Central memory CD8-positive, alpha-beta T cell (primary cell): ENCODE data around the gene FOXN3.
"Not testable (repeated sequence)": the region's sequence is repeated elsewhere in the genome, so short reads cannot be mapped to it uniquely, and the experiment has no call there.

Experiments used
- ATAC-seq: fragments of 150-1000 bp; cut with Tn5 transposase; replicated peaks from 2 replicates; pipeline ENCODE4 v1.10.0; 2022; ENCODE audit warnings: mild to moderate bottlenecking, moderate FRiP score, moderate number of reproducible peaks; ENCODE audit not compliant: poor library complexity, severe bottlenecking; ENCODE audit errors: extremely low read depth
- DNase-seq, 2 donors: peaks; one replicate each; pipeline ENCODE4 v3.0.0; 2021; ENCODE audit warnings: low spot score in 2 of 2
- H3K27ac Mint-ChIP-seq: one replicate; pipeline ENCODE4 v1.8.0; 2022; ENCODE audit warnings: low read depth, mild to moderate bottlenecking, moderate library complexity, mixed read lengths
- H3K27me3 Mint-ChIP-seq: one replicate; pipeline ENCODE4 v1.8.0; 2022; ENCODE audit warnings: mixed read lengths
- H3K36me3 Mint-ChIP-seq: one replicate; pipeline ENCODE4 v1.8.0; 2022; ENCODE audit warnings: mild to moderate bottlenecking, moderate library complexity, mixed read lengths; ENCODE audit not compliant: insufficient read depth
- H3K4me1 Mint-ChIP-seq: one replicate; pipeline ENCODE4 v1.8.0; 2022; ENCODE audit warnings: mixed read lengths
- H3K4me3 Mint-ChIP-seq: one replicate; pipeline ENCODE4 v1.8.0; 2022; ENCODE audit warnings: mild to moderate bottlenecking, moderate library complexity, mixed read lengths
- H3K9me3 Mint-ChIP-seq: one replicate; pipeline ENCODE4 v1.8.0; 2022; ENCODE audit warnings: mixed read lengths

Gene FOXN3

DNA sequence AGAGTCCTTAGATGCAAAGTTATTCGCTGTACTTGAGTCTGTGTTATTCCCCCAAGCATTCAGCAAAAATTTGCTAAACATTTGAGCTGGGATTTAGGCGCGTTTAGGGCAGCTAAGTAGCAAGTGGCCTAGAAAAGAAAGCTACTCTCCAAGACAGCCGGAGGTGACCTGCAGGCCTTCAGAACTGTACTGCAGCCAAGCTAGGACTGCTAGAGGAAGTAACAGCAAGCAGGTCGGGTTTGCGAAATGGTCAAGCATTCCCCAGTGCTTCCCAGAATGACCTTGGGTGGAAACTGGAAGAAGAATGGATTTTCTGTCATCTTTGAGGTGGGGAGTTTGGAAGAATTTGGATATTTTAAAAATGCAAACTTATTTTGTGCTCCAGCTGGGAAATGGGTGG is 287.5 kb downstream of the FOXN3 start:
- DNase-seq (no peak), ATAC-seq (no peak)
- Mint-ChIP-seq H3K27me3 (peaks cover 24% of the 10 kb centered on the region), H3K9me3 (no peaks in the 10 kb centered on the region), H3K36me3 (no peaks in the 10 kb centered on the region), H3K27ac (no peak overlapping the region), H3K4me3 (no peak overlapping the region), H3K4me1 (no peaks in the 10 kb centered on the region)

- Mint-ChIP-seq H3K36me3 (no peaks in the 10 kb centered on the region), H3K27me3 (peaks cover 26% of the 10 kb centered on the region), H3K4me1 (no peaks in the 10 kb centered on the region), H3K27ac (no peak overlapping the region), H3K4me3 (no peak overlapping the region), H3K9me3 (no peaks in the 10 kb centered on the region)
- DNase-seq (no peak), ATAC-seq (no peak)
Measured at GRCh38 chr14:89128311-89129026, 288.6 kb downstream of the FOXN3 start.

DNA sequence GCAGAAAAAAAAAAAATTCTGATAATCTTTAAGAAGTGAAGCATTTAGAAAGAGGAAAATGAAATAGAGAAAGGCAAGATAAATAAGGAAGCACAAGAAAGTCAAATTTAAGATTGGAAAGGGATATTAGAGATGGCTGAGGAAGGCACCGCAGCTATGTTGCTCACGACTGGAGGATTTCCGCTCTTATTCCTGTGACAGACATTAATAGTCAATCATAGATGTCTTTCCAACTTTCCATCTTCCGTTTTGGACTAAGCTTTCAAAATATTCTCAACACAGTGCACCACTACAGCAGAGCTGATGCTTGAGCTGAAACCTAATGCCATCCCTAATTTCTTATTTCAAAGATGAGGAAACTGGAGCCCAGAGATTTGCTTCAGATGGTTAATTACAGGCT is 290.6 kb downstream of the FOXN3 start:
- no peaks in the 10 kb centered on the region for H3K4me1 Mint-ChIP-seq
- no peaks in the 10 kb centered on the region for H3K9me3 Mint-ChIP-seq

GRCh38 chr14:89125216-89125615 is 291.8 kb downstream of the FOXN3 start:
- DNase-seq (no peak), ATAC-seq (no peak)
- peaks cover 49% of the 10 kb centered on the region for H3K27me3 Mint-ChIP-seq
- no peaks in the 10 kb centered on the region for H3K4me1 Mint-ChIP-seq
- H3K36me3 Mint-ChIP-seq = no peaks in the 10 kb centered on the region
- no peak overlapping the region for H3K4me3 Mint-ChIP-seq
- no peaks in the 10 kb centered on the region for H3K9me3 Mint-ChIP-seq
- H3K27ac Mint-ChIP-seq = no peak overlapping the region

More for the DNA sequence above, 290.6 kb downstream of the FOXN3 start:
- Mint-ChIP-seq H3K36me3 (no peaks in the 10 kb centered on the region), H3K4me3 (no peak overlapping the region), H3K27me3 (peaks cover 46% of the 10 kb centered on the region), H3K27ac (no peak overlapping the region)
- no peak for ATAC-seq
- no peak for DNase-seq

GRCh38 chr14:89123851-89124250 is 293.2 kb downstream of the FOXN3 start:
- H3K9me3 Mint-ChIP-seq = peaks cover 10% of the 10 kb centered on the region
- ATAC-seq (no peak), DNase-seq (no peak)
- H3K4me1 Mint-ChIP-seq = no peaks in the 10 kb centered on the region
- H3K4me3 Mint-ChIP-seq = no peak overlapping the region
- peaks cover 55% of the 10 kb centered on the region for H3K27me3 Mint-ChIP-seq
- H3K27ac Mint-ChIP-seq = no peak overlapping the region
- H3K36me3 Mint-ChIP-seq = no peaks in the 10 kb centered on the region

DNA sequence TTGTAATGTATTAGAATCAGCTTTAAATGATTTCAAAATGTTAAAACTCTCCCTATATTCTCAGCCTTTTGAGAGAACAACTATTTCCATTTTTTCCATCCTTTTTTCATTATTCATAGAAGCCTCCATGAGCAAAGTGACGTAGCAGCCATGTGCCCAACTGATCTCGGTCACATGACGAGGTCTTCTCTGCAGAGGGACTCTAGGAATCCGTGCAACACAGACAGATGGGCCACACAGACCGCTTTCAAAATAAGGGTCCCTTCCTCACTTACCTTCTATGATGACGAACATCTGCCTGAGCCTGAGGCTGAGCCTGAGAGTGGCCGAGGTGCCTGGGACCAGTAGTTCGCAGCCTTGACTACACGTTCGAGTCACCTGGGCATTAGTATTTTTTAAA is 293.8 kb downstream of the FOXN3 start:
- Mint-ChIP-seq H3K4me3 (no peak overlapping the region), H3K27ac (no peak overlapping the region), H3K36me3 (no peaks in the 10 kb centered on the region), H3K27me3 (peaks cover 61% of the 10 kb centered on the region), H3K4me1 (no peaks in the 10 kb centered on the region), H3K9me3 (peaks cover 15% of the 10 kb centered on the region)
- DNase-seq = no peak
- ATAC-seq = no peak

GRCh38 chr14:89121968-89122620 is 294.9 kb downstream of the FOXN3 start:
- H3K9me3 Mint-ChIP-seq = peaks cover 15% of the 10 kb centered on the region
- no peak overlapping the region for H3K27ac Mint-ChIP-seq
- H3K36me3 Mint-ChIP-seq = no peaks in the 10 kb centered on the region
- H3K27me3 Mint-ChIP-seq = peaks cover 70% of the 10 kb centered on the region
- H3K4me1 Mint-ChIP-seq = no peaks in the 10 kb centered on the region
- no peak for ATAC-seq
- H3K4me3 Mint-ChIP-seq = no peak overlapping the region
- no peak for DNase-seq

GRCh38 chr14:89117012-89117411 is 300.0 kb downstream of the FOXN3 start:
- Mint-ChIP-seq H3K4me1 (no peaks in the 10 kb centered on the region), H3K36me3 (peaks cover 2% of the 10 kb centered on the region), H3K27me3 (peaks cover 68% of the 10 kb centered on the region), H3K27ac (no peak overlapping the region), H3K4me3 (no peak overlapping the region), H3K9me3 (peaks cover 15% of the 10 kb centered on the region)
- DNase-seq (no peak), ATAC-seq (no peak)

- H3K36me3 Mint-ChIP-seq = peaks cover 2% of the 10 kb centered on the region
- H3K4me1 Mint-ChIP-seq = no peaks in the 10 kb centered on the region
- no peak overlapping the region for H3K4me3 Mint-ChIP-seq
- H3K27ac Mint-ChIP-seq = no peak overlapping the region
- H3K9me3 Mint-ChIP-seq = peaks cover 7% of the 10 kb centered on the region
- DNase-seq (no peak), ATAC-seq (no peak)
- H3K27me3 Mint-ChIP-seq = peaks cover 71% of the 10 kb centered on the region
Measured at GRCh38 chr14:89114109-89114508, 302.9 kb downstream of the FOXN3 start.

DNA sequence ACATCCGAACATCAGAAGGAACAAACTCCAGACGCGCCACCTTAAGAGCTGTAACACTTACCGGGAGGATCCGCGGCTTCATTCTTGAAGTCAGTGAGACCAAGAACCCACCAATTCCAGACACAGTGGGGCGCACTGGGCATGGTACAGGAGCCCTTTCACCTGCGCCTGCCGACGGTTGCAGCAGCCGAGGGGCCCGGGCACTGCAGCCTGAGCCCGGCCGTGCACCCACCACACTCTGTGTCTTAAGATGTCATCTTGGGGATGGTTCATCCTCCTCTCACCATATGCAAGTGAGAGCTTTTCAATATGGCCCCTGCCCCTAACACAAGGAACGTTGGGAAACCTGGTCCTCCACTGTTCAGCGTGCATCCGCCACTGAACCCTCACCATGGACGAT is 304.3 kb downstream of the FOXN3 start:
- Mint-ChIP-seq H3K36me3 (peaks cover 2% of the 10 kb centered on the region), H3K9me3 (no peaks in the 10 kb centered on the region), H3K4me1 (no peaks in the 10 kb centered on the region), H3K4me3 (no peak overlapping the region), H3K27ac (no peak overlapping the region), H3K27me3 (peaks cover 69% of the 10 kb centered on the region)
- DNase-seq = no peak
- ATAC-seq = no peak

DNA sequence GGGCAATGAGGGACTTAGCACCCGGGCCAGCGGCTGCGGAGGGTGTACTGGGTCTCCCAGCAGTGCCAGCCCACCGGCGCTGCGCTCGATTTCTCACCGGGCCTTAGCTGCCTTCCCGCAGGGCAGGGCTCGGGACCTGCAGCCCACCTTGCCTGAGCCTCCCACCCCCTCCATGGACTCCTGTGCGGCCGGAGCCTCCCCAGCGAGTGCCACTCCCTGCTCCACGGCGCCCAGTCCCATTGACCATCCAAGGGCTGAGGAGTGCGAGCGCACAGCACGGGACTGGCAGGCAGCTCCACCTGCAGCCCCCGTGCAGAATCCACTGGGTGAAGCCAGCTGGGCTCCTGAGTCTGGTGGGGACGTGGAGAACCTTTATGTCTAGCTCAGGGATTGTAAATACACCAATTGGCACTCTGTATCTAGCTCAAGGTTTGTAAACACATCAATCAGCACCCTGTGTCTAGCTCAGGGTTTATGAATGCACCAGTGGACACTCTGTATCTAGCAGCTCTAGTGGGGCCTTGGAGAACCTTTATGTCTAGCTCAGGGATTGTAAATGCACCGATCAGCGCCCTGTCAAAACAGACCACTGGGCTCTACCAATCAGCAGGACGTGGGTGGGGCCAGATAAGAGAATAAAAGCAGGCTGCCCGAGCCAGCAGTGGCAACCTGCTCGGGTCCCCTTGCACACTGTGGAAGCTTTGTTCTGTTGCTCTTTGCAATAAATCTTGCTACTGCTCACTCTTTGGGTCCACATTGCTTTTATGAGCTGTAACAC is 305.1 kb downstream of the FOXN3 start:
- not testable (repeated sequence) for H3K4me1 Mint-ChIP-seq, H3K27ac Mint-ChIP-seq, H3K4me3 Mint-ChIP-seq, H3K36me3 Mint-ChIP-seq, ATAC-seq, H3K9me3 Mint-ChIP-seq, DNase-seq
- H3K27me3 Mint-ChIP-seq = peaks cover 72% of the 10 kb centered on the region

GRCh38 chr14:89111232-89111631 is 305.8 kb downstream of the FOXN3 start:
- not testable (repeated sequence) for DNase-seq, H3K4me1 Mint-ChIP-seq, H3K27ac Mint-ChIP-seq, H3K4me3 Mint-ChIP-seq, H3K36me3 Mint-ChIP-seq, ATAC-seq, H3K9me3 Mint-ChIP-seq
- H3K27me3 Mint-ChIP-seq = peaks cover 70% of the 10 kb centered on the region

DNA sequence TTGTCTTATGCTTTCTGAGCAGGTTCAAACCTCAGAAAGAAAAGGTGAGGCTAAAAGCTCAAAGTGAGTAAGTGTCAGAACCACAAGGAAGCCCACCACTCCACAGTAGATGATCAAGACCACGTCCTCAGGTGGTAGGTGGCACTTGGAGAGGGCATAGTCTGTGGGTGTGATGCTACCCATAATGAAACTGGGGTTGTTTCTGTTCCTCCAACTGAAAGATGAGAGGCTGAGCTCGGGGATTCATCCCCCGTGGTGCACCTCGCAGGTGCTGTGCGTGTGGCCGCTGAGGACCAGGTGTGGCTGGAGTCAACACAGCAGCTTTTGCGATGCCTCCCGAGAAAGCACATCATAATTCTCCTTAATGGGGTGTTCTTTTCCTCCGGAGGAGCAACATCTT is 306.9 kb downstream of the FOXN3 start:
- Mint-ChIP-seq H3K9me3 (no peaks in the 10 kb centered on the region), H3K36me3 (no peaks in the 10 kb centered on the region), H3K4me3 (no peak overlapping the region), H3K4me1 (no peaks in the 10 kb centered on the region), H3K27me3 (peaks cover 65% of the 10 kb centered on the region), H3K27ac (no peak overlapping the region)
- DNase-seq (no peak), ATAC-seq (no peak)
